Measurements from ENCODE around the gene BMERB1.

BMERB1 gene

GRCh38 chr16:15487336-15488284 is 53.2 kb downstream of the BMERB1 start:
- no peak for ATAC-seq (ENCODE audit: low read depth)
- H3K4me1 Mint-ChIP-seq: peaks cover 6% of the 10 kb centered on the region
- no peak overlapping the region for H3K4me3 Mint-ChIP-seq
- no peaks in the 10 kb centered on the region for H3K27me3 Mint-ChIP-seq
- DNase-seq (ENCODE audit: low spot score in 2 of 2): no peak
- H3K27ac Mint-ChIP-seq: no peak overlapping the region
- peaks cover 3% of the 10 kb centered on the region for H3K36me3 Mint-ChIP-seq
- no peaks in the 10 kb centered on the region for H3K9me3 Mint-ChIP-seq

GRCh38 chr16:15489016-15489415 is 54.6 kb downstream of the BMERB1 start:
- ATAC-seq (ENCODE audit: low read depth) (no peak), DNase-seq (ENCODE audit: low spot score in 2 of 2) (no peak)
- Mint-ChIP-seq H3K27ac (no peak overlapping the region), H3K27me3 (no peaks in the 10 kb centered on the region), H3K4me1 (peaks cover 6% of the 10 kb centered on the region), H3K4me3 (no peak overlapping the region), H3K9me3 (no peaks in the 10 kb centered on the region), H3K36me3 (peaks cover 3% of the 10 kb centered on the region)

GRCh38 chr16:15490123-15490711 is 55.8 kb downstream of the BMERB1 start:
- Mint-ChIP-seq H3K27me3 (no peaks in the 10 kb centered on the region), H3K4me1 (peaks cover 4% of the 10 kb centered on the region), H3K4me3 (no peak overlapping the region), H3K9me3 (no peaks in the 10 kb centered on the region), H3K36me3 (no peaks in the 10 kb centered on the region), H3K27ac (no peak overlapping the region)
- no peak for DNase-seq (ENCODE audit: low spot score in 2 of 2)
- no peak for ATAC-seq (ENCODE audit: low read depth)

GRCh38 chr16:15491411-15491810 is 57.0 kb downstream of the BMERB1 start:
- Mint-ChIP-seq H3K4me1 (peaks cover 8% of the 10 kb centered on the region), H3K27me3 (no peaks in the 10 kb centered on the region), H3K36me3 (no peaks in the 10 kb centered on the region), H3K9me3 (no peaks in the 10 kb centered on the region), H3K27ac (no peak overlapping the region), H3K4me3 (no peak overlapping the region)
- no peak for DNase-seq (ENCODE audit: low spot score in 2 of 2)
- no peak for ATAC-seq (ENCODE audit: low read depth)

- Mint-ChIP-seq H3K36me3 (no peaks in the 10 kb centered on the region), H3K27ac (no peak overlapping the region), H3K9me3 (no peaks in the 10 kb centered on the region), H3K27me3 (no peaks in the 10 kb centered on the region), H3K4me1 (peaks cover 8% of the 10 kb centered on the region), H3K4me3 (no peak overlapping the region)
- DNase-seq (ENCODE audit: low spot score in 2 of 2) (no peak), ATAC-seq (ENCODE audit: low read depth) (peak; percentile 41)
Observed at GRCh38 chr16:15492091-15492740, 57.8 kb downstream of the BMERB1 start.

- H3K9me3 Mint-ChIP-seq: no peaks in the 10 kb centered on the region
- peaks cover 11% of the 10 kb centered on the region for H3K4me1 Mint-ChIP-seq
- DNase-seq (ENCODE audit: low spot score in 2 of 2) (no peak), ATAC-seq (ENCODE audit: low read depth) (no peak)
- H3K27ac Mint-ChIP-seq: no peak overlapping the region
- H3K27me3 Mint-ChIP-seq: peaks cover 2% of the 10 kb centered on the region
- no peak overlapping the region for H3K4me3 Mint-ChIP-seq
- peaks cover 4% of the 10 kb centered on the region for H3K36me3 Mint-ChIP-seq
Observed at GRCh38 chr16:15493466-15494180, 59.2 kb downstream of the BMERB1 start.

- Mint-ChIP-seq H3K4me1 (peaks cover 11% of the 10 kb centered on the region), H3K27me3 (peaks cover 2% of the 10 kb centered on the region), H3K36me3 (peaks cover 4% of the 10 kb centered on the region), H3K9me3 (no peaks in the 10 kb centered on the region), H3K4me3 (no peak overlapping the region), H3K27ac (no peak overlapping the region)
- DNase-seq (ENCODE audit: low spot score in 2 of 2) (no peak), ATAC-seq (ENCODE audit: low read depth) (no peak)
Observed at GRCh38 chr16:15494236-15494635, 59.8 kb downstream of the BMERB1 start.

- peaks cover 4% of the 10 kb centered on the region for H3K36me3 Mint-ChIP-seq
- DNase-seq (ENCODE audit: low spot score in 2 of 2) (no peak), ATAC-seq (ENCODE audit: low read depth) (no peak)
- H3K27me3 Mint-ChIP-seq: peaks cover 2% of the 10 kb centered on the region
- no peaks in the 10 kb centered on the region for H3K9me3 Mint-ChIP-seq
- H3K4me3 Mint-ChIP-seq: no peak overlapping the region
- peaks cover 11% of the 10 kb centered on the region for H3K4me1 Mint-ChIP-seq
- no peak overlapping the region for H3K27ac Mint-ChIP-seq
Observed at GRCh38 chr16:15495898-15496297, 61.5 kb downstream of the BMERB1 start.

GRCh38 chr16:15498427-15499175 is 64.2 kb downstream of the BMERB1 start:
- Mint-ChIP-seq H3K9me3 (no peaks in the 10 kb centered on the region), H3K4me1 (peaks cover 7% of the 10 kb centered on the region), H3K27me3 (peaks cover 2% of the 10 kb centered on the region), H3K27ac (no peak overlapping the region), H3K36me3 (peaks cover 4% of the 10 kb centered on the region), H3K4me3 (no peak overlapping the region)
- no peak for DNase-seq (ENCODE audit: low spot score in 2 of 2)
- no peak for ATAC-seq (ENCODE audit: low read depth)

- ATAC-seq (ENCODE audit: low read depth): no peak
- no peak for DNase-seq (ENCODE audit: low spot score in 2 of 2)
- Mint-ChIP-seq H3K9me3 (no peaks in the 10 kb centered on the region), H3K27ac (no peak overlapping the region), H3K4me3 (no peak overlapping the region), H3K27me3 (peaks cover 3% of the 10 kb centered on the region), H3K36me3 (peaks cover 4% of the 10 kb centered on the region), H3K4me1 (peaks cover 4% of the 10 kb centered on the region)
Observed at GRCh38 chr16:15502041-15502725, 67.8 kb downstream of the BMERB1 start.

- H3K4me3 Mint-ChIP-seq: no peak overlapping the region
- no peak for ATAC-seq (ENCODE audit: low read depth)
- H3K27me3 Mint-ChIP-seq: peaks cover 4% of the 10 kb centered on the region
- peaks cover 2% of the 10 kb centered on the region for H3K36me3 Mint-ChIP-seq
- H3K27ac Mint-ChIP-seq: no peak overlapping the region
- H3K9me3 Mint-ChIP-seq: no peaks in the 10 kb centered on the region
- no peaks in the 10 kb centered on the region for H3K4me1 Mint-ChIP-seq
- DNase-seq (ENCODE audit: low spot score in 2 of 2): no peak
Observed at GRCh38 chr16:15506441-15506840, 72.1 kb downstream of the BMERB1 start.

- Mint-ChIP-seq H3K27ac (no peak overlapping the region), H3K4me1 (no peaks in the 10 kb centered on the region), H3K9me3 (no peaks in the 10 kb centered on the region), H3K27me3 (peaks cover 4% of the 10 kb centered on the region), H3K36me3 (peaks cover 2% of the 10 kb centered on the region), H3K4me3 (no peak overlapping the region)
- ATAC-seq (ENCODE audit: low read depth) (no peak), DNase-seq (ENCODE audit: low spot score in 2 of 2) (no peak)
Observed at GRCh38 chr16:15507301-15507958, 73.0 kb downstream of the BMERB1 start.
